Suprapubic skin (tissue), 3 donors: Measurements from ENCODE around the gene HOXA9.

ENCODE experiments used
- POLR2A ChIP-seq, 2 donors: fragments of 450-650 bp; IDR thresholded peaks; one replicate each; pipeline ENCODE4 v1.6.1; 2017; ENCODE audit warnings: antibody characterized with exemption in 2 of 2, mild to moderate bottlenecking in 2 of 2, moderate library complexity in 2 of 2
- TF ChIP-seq, protein P1 (sequence below), 2 donors: fragments of 200-600 bp in 1 of 2; fragments of 450-650 bp in 1 of 2; sonication (generic) in 1 of 2; IDR thresholded peaks; one replicate each; pipeline ENCODE4 v1.5.1; 2016 to 2019; ENCODE audit warnings: antibody characterized with exemption in 2 of 2, mild to moderate bottlenecking in 1 of 2, moderate library complexity in 1 of 2

DNA sequence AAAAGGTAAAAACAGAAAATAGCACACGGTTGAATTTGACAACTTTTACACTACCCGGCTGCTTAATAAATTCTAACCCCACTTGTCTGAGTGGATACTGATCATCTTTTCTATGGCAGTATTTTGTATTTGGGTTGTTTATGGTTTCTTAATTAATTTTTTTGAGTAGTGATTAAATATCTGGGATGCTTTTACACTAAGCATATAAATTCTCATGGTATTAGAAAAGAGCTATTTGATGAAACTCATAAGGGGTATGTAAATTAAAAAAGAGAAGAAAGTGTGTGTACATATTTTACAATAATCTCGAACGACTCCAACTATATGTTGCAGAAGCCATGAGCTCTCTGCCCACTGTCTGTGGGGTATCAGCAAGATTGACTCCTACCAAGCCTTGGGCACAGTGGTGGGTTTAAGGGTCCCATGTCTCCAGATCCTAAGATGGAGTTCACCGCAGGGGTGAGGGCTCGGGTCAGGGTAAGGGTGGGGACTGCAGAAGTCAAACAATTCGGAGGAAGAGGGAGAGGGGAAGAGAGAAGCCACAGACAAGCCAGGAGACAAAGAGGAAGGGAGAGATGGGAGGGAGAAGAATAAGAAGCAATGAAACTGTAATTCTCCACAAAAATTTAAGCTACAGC lies 42.1 kb upstream of the HOXA9 start:
- TF ChIP-seq, protein P1, sequence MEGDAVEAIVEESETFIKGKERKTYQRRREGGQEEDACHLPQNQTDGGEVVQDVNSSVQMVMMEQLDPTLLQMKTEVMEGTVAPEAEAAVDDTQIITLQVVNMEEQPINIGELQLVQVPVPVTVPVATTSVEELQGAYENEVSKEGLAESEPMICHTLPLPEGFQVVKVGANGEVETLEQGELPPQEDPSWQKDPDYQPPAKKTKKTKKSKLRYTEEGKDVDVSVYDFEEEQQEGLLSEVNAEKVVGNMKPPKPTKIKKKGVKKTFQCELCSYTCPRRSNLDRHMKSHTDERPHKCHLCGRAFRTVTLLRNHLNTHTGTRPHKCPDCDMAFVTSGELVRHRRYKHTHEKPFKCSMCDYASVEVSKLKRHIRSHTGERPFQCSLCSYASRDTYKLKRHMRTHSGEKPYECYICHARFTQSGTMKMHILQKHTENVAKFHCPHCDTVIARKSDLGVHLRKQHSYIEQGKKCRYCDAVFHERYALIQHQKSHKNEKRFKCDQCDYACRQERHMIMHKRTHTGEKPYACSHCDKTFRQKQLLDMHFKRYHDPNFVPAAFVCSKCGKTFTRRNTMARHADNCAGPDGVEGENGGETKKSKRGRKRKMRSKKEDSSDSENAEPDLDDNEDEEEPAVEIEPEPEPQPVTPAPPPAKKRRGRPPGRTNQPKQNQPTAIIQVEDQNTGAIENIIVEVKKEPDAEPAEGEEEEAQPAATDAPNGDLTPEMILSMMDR (IDR thresholded peaks at IDR 0.05) = no peak
- no peak for TF ChIP-seq POLR2A (IDR thresholded peaks at IDR 0.05)
